ENCODE measurements around the gene LMTK3.

LMTK3 gene

GRCh38 chr19:48465215-48465614, 46.4 kb downstream of the LMTK3 start:
- intact Hi-C loops (cut with DNase I; ENCODE audit: low total_unique reads): no loop called here
- Histone ChIP-seq H3K36me3 (peaks cover 0 to 9% (median 3%) of the 10 kb centered on the region in 3 donors), H3K27ac (no peak overlapping the region), H3K4me1 (peaks cover 0 to 9% (median 7%) of the 10 kb centered on the region in 4 donors), H3K27me3 (no peaks in the 10 kb centered on the region), H3K9me3 (no peaks in the 10 kb centered on the region), H3K4me3 (no peak overlapping the region)
- no peak for TF ChIP-seq CTCF (IDR thresholded peaks at IDR 0.05)
- DNase-seq: no peak

GRCh38 chr19:48461982-48462655, 49.5 kb downstream of the LMTK3 start:
- Histone ChIP-seq H3K36me3 (peaks cover 0 to 9% (median 0%) of the 10 kb centered on the region in 3 donors), H3K4me3 (no peak overlapping the region), H3K9me3 (no peaks in the 10 kb centered on the region), H3K27me3 (no peaks in the 10 kb centered on the region), H3K27ac (no peak overlapping the region), H3K4me1 (no peaks in the 10 kb centered on the region)
- no peak for TF ChIP-seq CTCF (IDR thresholded peaks at IDR 0.05)
- intact Hi-C loops (cut with DNase I; ENCODE audit: low total_unique reads): no loop called here
- DNase-seq: no peak

- no peak for DNase-seq
Measured at GRCh38 chr19:48461651-48461981, 50.0 kb downstream of the LMTK3 start.

GRCh38 chr19:48458016-48458415, 53.6 kb downstream of the LMTK3 start:
- H3K4me3 ChIP-seq: no peak overlapping the region
- H3K27ac ChIP-seq: no peak overlapping the region
- intact Hi-C loops (cut with DNase I; ENCODE audit: low total_unique reads): no loop called here
- no peaks in the 10 kb centered on the region for H3K27me3 ChIP-seq
- H3K36me3 ChIP-seq: peaks cover 9 to 50% (median 24%) of the 10 kb centered on the region in 3 donors
- no peak for TF ChIP-seq CTCF (IDR thresholded peaks at IDR 0.05)
- no peak for DNase-seq
- H3K9me3 ChIP-seq: no peaks in the 10 kb centered on the region
- H3K4me1 ChIP-seq: no peaks in the 10 kb centered on the region

More at GRCh38 chr19:48461651-48461981, 50.0 kb downstream of the LMTK3 start:
- intact Hi-C loops (cut with DNase I; ENCODE audit: low total_unique reads): no loop called here
- peaks cover 0 to 14% (median 0%) of the 10 kb centered on the region in 3 donors for H3K36me3 ChIP-seq
- H3K27me3 ChIP-seq: no peaks in the 10 kb centered on the region
- H3K4me1 ChIP-seq: no peaks in the 10 kb centered on the region
- TF ChIP-seq CTCF (IDR thresholded peaks at IDR 0.05): no peak
- H3K9me3 ChIP-seq: no peaks in the 10 kb centered on the region
- no peak overlapping the region for H3K4me3 ChIP-seq
- no peak overlapping the region for H3K27ac ChIP-seq

- H3K4me1 ChIP-seq: no peaks in the 10 kb centered on the region
- H3K9me3 ChIP-seq: no peaks in the 10 kb centered on the region
- no peaks in the 10 kb centered on the region for H3K27me3 ChIP-seq
- no peak for TF ChIP-seq CTCF (IDR thresholded peaks at IDR 0.05)
- H3K27ac ChIP-seq: no peak overlapping the region
- H3K36me3 ChIP-seq: peaks cover 19 to 56% (median 34%) of the 10 kb centered on the region in 3 donors
- intact Hi-C loops (cut with DNase I; ENCODE audit: low total_unique reads): no loop called here
- H3K4me3 ChIP-seq: no peak overlapping the region
- DNase-seq: no peak
Measured at GRCh38 chr19:48456864-48457263, 54.8 kb downstream of the LMTK3 start.

Data from tibial artery (tissue), 4 donors.